HCT116 (cell line): ENCODE results near the gene ENTREP1. TPM values are rescaled to one million over a fixed set of nuclear protein-coding genes. Genes with fewer than 3 reads are reported as not detected.

Experiments used
- ATAC-seq: fragments of 200-7000 bp; cut with Tn5 transposase; 2 replicates; pipeline ENCODE4 v1.9.1; 2020; ENCODE audit warnings: mild to moderate bottlenecking, moderate library complexity
- BruUV-seq: library from RNA; stranded (reverse); fragments of 400-500 nt; replicated peaks from 2 replicates; lab custom pipeline; 2021; lab: Mats Ljungman, UMichigan
- CTCF ChIA-PET: fragments of 300-600 bp; sonication (Branson Sonifier 250); formaldehyde crosslinking; loops from one replicate; lab custom pipeline; 2021; ENCODE audit warnings: antibody characterized with exemption; lab: Charles Lee
- POLR2A ChIA-PET: fragments of 300-600, 350-600 bp; sonication (Branson Sonifier 250); formaldehyde crosslinking; loops from one replicate; lab custom pipeline; 2021; ENCODE audit warnings: antibody characterized with exemption; lab: Charles Lee
- RAD21 ChIA-PET, 2 experiments: fragments of 300-600 bp; sonication (Branson Sonifier 250); formaldehyde crosslinking; loops; one replicate each; lab custom pipeline; 2023; ENCODE audit warnings: low total read pairs in 2 of 2; ENCODE audit not compliant: uncharacterized antibody in 2 of 2, unreplicated experiment in 2 of 2, low non-redundant PET in 1 of 2; lab: Charles Lee
- DNase-seq: peaks from one replicate; pipeline ENCODE4 v3.0.0-alpha.2; 2010; ENCODE audit warnings: low read depth, low spot score
- H2AFZ ChIP-seq: fragments of 200-600 bp; shearing (Covaris generic), sonication (generic); 2 replicates; pipeline ENCODE4 v1.6.1; 2017; ENCODE audit warnings: low read depth, mixed run types, mixed read lengths, antibody characterized with exemption, low read length; ENCODE audit not compliant: poor library complexity, severe bottlenecking
- H3K27ac ChIP-seq: 2 replicates; pipeline ENCODE4 v1.5.1; 2012; ENCODE audit warnings: low read depth, low read length
- H3K27me3 ChIP-seq: fragments of 200-600 bp; sonication (generic); 2 replicates; pipeline ENCODE4 v1.6.1; 2016; ENCODE audit warnings: mixed run types, low read length, mixed read lengths; ENCODE audit not compliant: insufficient read depth
- H3K36me3 ChIP-seq, 2 experiments: fragments of 200-500 bp in 1 of 2; fragments of 200-600 bp in 1 of 2; sonication (Bioruptor generic) in 1 of 2; sonication (generic) in 1 of 2; 2 replicates each; pipeline versions ENCODE4 v1.5.1 to v1.6.1; 2014 to 2016; ENCODE audit warnings: low read length in 2 of 2, inconsistent platforms in 1 of 2, mixed read lengths in 1 of 2, mixed run types in 1 of 2; ENCODE audit not compliant: insufficient read depth in 2 of 2, control insufficient read depth in 1 of 2
- H3K4me1 ChIP-seq, 2 experiments: fragments of 200-600 bp in 1 of 2; sonication (generic) in 1 of 2; 2 replicates each; pipeline versions ENCODE4 v1.5.1 to v1.6.1; 2012 to 2017; ENCODE audit warnings: low read length in 2 of 2, inconsistent platforms in 1 of 2, mild to moderate bottlenecking in 1 of 2, mixed read lengths in 1 of 2, mixed run types in 1 of 2, moderate library complexity in 1 of 2; ENCODE audit not compliant: insufficient read depth in 2 of 2, control insufficient read depth in 1 of 2
- H3K4me2 ChIP-seq: fragments of 200-600 bp; sonication (generic); 2 replicates; pipeline ENCODE4 v1.6.1; 2017; ENCODE audit warnings: mixed run types, low read length, mixed read lengths
- H3K4me3 ChIP-seq, 2 experiments: fragments of 200-600 bp in 1 of 2; sonication (generic) in 1 of 2; replicated peaks in 1 of 2; 2 replicates each; pipeline ENCODE4 v1.5.1; 2011 to 2016; ENCODE audit warnings: low read length in 2 of 2, control low read depth in 1 of 2, low read depth in 1 of 2, mild to moderate bottlenecking in 1 of 2, mixed read lengths in 1 of 2, mixed run types in 1 of 2
- H3K79me2 ChIP-seq: fragments of 200-600 bp; sonication (generic); 2 replicates; pipeline ENCODE4 v1.6.1; 2017; ENCODE audit warnings: mild to moderate bottlenecking, mixed run types, low read length, moderate library complexity, mixed read lengths; ENCODE audit not compliant: insufficient read depth
- H3K9ac ChIP-seq: fragments of 200-600 bp; sonication (generic); 2 replicates; pipeline ENCODE4 v1.6.1; 2016; ENCODE audit warnings: low read length, mixed read lengths
- H3K9me2 ChIP-seq: fragments of 200-600 bp; sonication (generic), shearing (Covaris generic); 2 replicates; pipeline ENCODE4 v1.6.1; 2017; ENCODE audit warnings: mixed run types, mild to moderate bottlenecking, moderate library complexity; ENCODE audit not compliant: insufficient read depth
- H3K9me3 ChIP-seq, 2 experiments: fragments of 200-500 bp in 1 of 2; fragments of 200-600 bp in 1 of 2; sonication (Bioruptor generic) in 1 of 2; sonication (generic) in 1 of 2; 2 replicates each; pipeline ENCODE4 v1.6.1; 2014 to 2017; ENCODE audit warnings: low read length in 2 of 2, mixed read lengths in 2 of 2, inconsistent platforms in 1 of 2, low read depth in 1 of 2, mild to moderate bottlenecking in 1 of 2, mixed run types in 1 of 2, moderate library complexity in 1 of 2; ENCODE audit not compliant: control insufficient read depth in 1 of 2, insufficient read depth in 1 of 2
- H4K20me1 ChIP-seq: fragments of 200-600 bp; sonication (generic), shearing (Covaris generic); 2 replicates; pipeline ENCODE4 v1.6.1; 2017; ENCODE audit warnings: mixed run types, mild to moderate bottlenecking, moderate library complexity; ENCODE audit not compliant: insufficient read depth
- CBX3 ChIP-seq: IDR thresholded peaks from 2 replicates; pipeline ENCODE4 v1.6.1; 2012; ENCODE audit warnings: low read depth
- EGR1 ChIP-seq: IDR thresholded peaks from 2 replicates; pipeline ENCODE4 v1.6.1; 2012; ENCODE audit warnings: low read depth
- ELF1 ChIP-seq: IDR thresholded peaks from 2 replicates; pipeline ENCODE4 v1.6.1; 2012; ENCODE audit warnings: low read depth, borderline replicate concordance
- EZH2 ChIP-seq: fragments of 200-600 bp; sonication (generic); IDR thresholded peaks from 2 replicates; pipeline ENCODE4 v1.6.1; 2017; ENCODE audit warnings: antibody characterized with exemption, mixed run types
- EZH2phosphoT487 ChIP-seq: fragments of 200-600 bp; IDR thresholded peaks from 2 replicates; pipeline ENCODE4 v1.6.1; 2018; ENCODE audit warnings: antibody characterized with exemption, borderline replicate concordance
- MAX ChIP-seq: IDR thresholded peaks from 2 replicates; pipeline ENCODE4 v1.6.1; 2012
- RAD21 ChIP-seq: IDR thresholded peaks from 2 replicates; pipeline ENCODE4 v1.6.1; 2012; ENCODE audit warnings: low read depth, mild to moderate bottlenecking
- SIN3A ChIP-seq: IDR thresholded peaks from 2 replicates; pipeline ENCODE4 v1.6.1; 2012; ENCODE audit warnings: low read depth
- SP1 ChIP-seq: IDR thresholded peaks from 2 replicates; pipeline ENCODE4 v1.6.1; 2012; ENCODE audit warnings: low read depth
- SRF ChIP-seq: IDR thresholded peaks from 2 replicates; pipeline ENCODE4 v1.6.1; 2012; ENCODE audit warnings: low read depth
- TCF7L2 ChIP-seq: IDR thresholded peaks from 2 replicates; pipeline ENCODE4 v1.7.0; 2011; ENCODE audit warnings: borderline replicate concordance, inconsistent platforms; ENCODE audit not compliant: insufficient read depth, insufficient read length; ENCODE audit errors: extremely low read depth
- ZBTB33 ChIP-seq: IDR thresholded peaks from 2 replicates; pipeline ENCODE4 v1.6.1; 2011; ENCODE audit warnings: mild to moderate bottlenecking, low read length, moderate library complexity; ENCODE audit not compliant: insufficient replicate concordance; ENCODE audit errors: extremely low read depth
- ZFX ChIP-seq: fragments of 450-650 bp; IDR thresholded peaks from 2 replicates; pipeline ENCODE4 v1.6.1; 2017
- intact Hi-C: fragments of 100-400 bp; cut with micrococcal nuclease; formaldehyde crosslinking; loops from 2 replicates; pipeline ENCODE4 v1.10.0; 2022
- total RNA-seq: library from RNA; stranded (reverse); gene quantifications from one replicate; pipeline ENCODE4 v1.2.1, GENCODE V29; 2021; ENCODE audit not compliant: unreplicated experiment

ENTREP1 gene
- total RNA-seq, 1 experiment from 2014 or later, result 1.1 TPM

- BruUV-seq, result no TSS peak
Observed at GRCh38 chr9:69392826-69393225, 67.8 kb downstream of the ENTREP1 start.

More at GRCh38 chr9:69392826-69393225, 67.8 kb downstream of the ENTREP1 start:
- H3K9me2 ChIP-seq, result no peaks in the 10 kb centered on the region
- TF ChIP-seq ELF1 (no peak), SP1 (no peak), EGR1 (no peak), TCF7L2 (no peak), SIN3A (no peak), SRF (no peak), ZFX (no peak), MAX (no peak), CBX3 (no peak), EZH2phosphoT487 (no peak), RAD21 (no peak), ZBTB33 (no peak), EZH2 (no peak)
- TF ChIP-seq, all 23 proteins: peak for 0
- Histone ChIP-seq H3K4me2 (no peak overlapping the region), H3K9ac (no peak overlapping the region), H3K36me3 (no peaks in the 10 kb centered on the region), H3K27me3 (peaks cover 3% of the 10 kb centered on the region; the same call in 1 of the 2 replicates), H3K9me3 (no peaks in the 10 kb centered on the region), H2AFZ (no peak overlapping the region), H3K4me1 (no peaks in the 10 kb centered on the region), H3K4me3 (no peak overlapping the region), H4K20me1 (no peaks in the 10 kb centered on the region), H3K79me2 (no peaks in the 10 kb centered on the region), H3K27ac (no peak overlapping the region)
- ChIA-PET CTCF (no interaction called here), POLR2A (no interaction called here), RAD21 (interaction anchor here in 1 of 2 experiments (0.6 kb wide), 1 partner anchor 701 kb away, joined by 3 read pairs; no protein-coding TSS in a partner anchor)
- DNase-seq (no peak), ATAC-seq (no peak)
- intact Hi-C loops, result no loop called here
